ENCODE results near the gene TNK2. TPM values are rescaled to one million over a fixed set of nuclear protein-coding genes. Genes with fewer than 3 reads are reported as not detected.

The TNK2 gene
- total and polyA plus RNA-seq, 2 donors (not counting 3 experiments of a cell fraction or from before 2014, with no cell fraction given) = 18.6 to 71.6 TPM

DNA sequence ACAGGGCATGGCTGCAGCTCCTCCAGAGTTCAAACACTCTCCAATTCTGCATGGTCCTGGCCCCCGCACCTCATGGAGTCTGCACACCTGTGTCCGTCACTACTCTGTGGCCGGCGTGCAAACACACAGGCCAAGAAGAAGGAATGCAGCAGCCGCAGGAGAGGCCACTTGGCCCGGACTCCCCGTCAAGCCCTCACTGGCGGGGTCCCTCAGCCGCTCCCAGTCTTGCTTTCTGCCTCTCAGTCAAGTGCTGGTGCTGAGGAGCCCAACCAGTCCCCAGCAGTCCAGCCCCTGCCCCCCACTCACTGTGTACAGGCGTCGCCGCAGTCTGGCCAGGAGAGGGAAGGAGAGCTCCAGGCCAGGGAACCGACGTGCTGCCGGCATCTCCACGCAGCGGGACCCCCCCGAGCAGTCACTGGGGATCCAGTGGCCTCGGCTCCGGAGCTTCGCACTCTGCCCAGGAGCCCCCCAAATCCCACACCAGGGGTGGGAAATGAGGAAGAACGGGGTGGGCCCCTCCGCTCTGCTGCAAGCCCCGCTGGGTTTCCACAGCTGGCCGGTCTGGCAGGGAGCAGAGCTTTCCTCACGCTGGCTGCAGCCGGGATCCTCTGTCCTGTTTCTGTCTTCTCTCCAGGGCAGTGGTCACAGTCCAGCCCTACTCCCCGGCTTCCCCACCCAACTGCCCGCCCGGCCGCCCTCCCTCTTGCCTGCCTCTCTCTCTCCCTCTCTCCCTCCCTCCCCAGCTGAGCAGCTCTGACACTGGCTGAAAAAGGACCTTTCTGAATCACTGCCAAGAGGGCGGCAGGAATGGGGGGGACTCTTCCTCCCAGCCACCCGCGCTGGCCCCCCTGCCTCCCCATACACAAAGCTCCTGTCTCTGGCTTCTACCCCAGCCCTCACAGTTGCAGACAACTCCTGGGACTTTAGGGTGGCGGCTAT, 16.0 kb downstream of the TNK2 start:
- H3K79me2 ChIP-seq (ENCODE audit: control insufficient read depth, insufficient read depth, low read length) = peaks cover 4% of the 10 kb centered on the region
- POLR2A ChIA-PET = interaction anchor here (0.5 kb wide), 1 partner anchor 1151 kb away, joined by 5 read pairs; no protein-coding TSS in a partner anchor
- H2AFZ ChIP-seq (ENCODE audit: low read depth, low read length) = peak overlapping the region; percentile 47
- FAIRE-seq (peak; percentile 82), DNase-seq (ENCODE audit: low read depth, low spot score) (peak; percentile 64)
- dilution Hi-C loops (cut with MboI; ENCODE audit: extremely low pct_ligation_motif_present, low sequenced_read_pairs) (no loop called here), intact Hi-C loops (cut with micrococcal nuclease) (loop anchor here (10.0 kb wide), 1 partner anchor 632 kb away; no protein-coding TSS in a partner anchor)
- peak overlapping the region; percentile 31 for H3K4me2 ChIP-seq (ENCODE audit: insufficient read depth, low read length)
- peaks cover 38% of the 10 kb centered on the region for H3K4me1 ChIP-seq (ENCODE audit: control insufficient read depth, extremely low read depth, insufficient read depth, low read length)
- peaks cover 0 to 4% of the 10 kb centered on the region in 2 experiments for H3K36me3 ChIP-seq (ENCODE audit: control insufficient read depth in 2 of 2, extremely low read depth in 1 of 2, insufficient read depth in 2 of 2, low read length in 2 of 2)
- peak overlapping the region in 1 of 3 experiments; percentile 19 for H3K4me3 ChIP-seq (replicated peaks in 1 of 3; ENCODE audit: insufficient read depth in 1 of 3, low read depth in 1 of 3, low read length in 3 of 3)
- peak overlapping the region; percentile 53 for H3K27ac ChIP-seq (ENCODE audit: insufficient read depth, low read depth, low read length)
- H3K27me3 ChIP-seq (ENCODE audit: control insufficient read depth in 2 of 2, insufficient read depth in 2 of 2, low read length in 2 of 2) = no peaks in the 10 kb centered on the region
- no peak for TF ChIP-seq EZH2 (IDR thresholded peaks at IDR 0.05; ENCODE audit: borderline replicate concordance, low read depth, low read length, severe bottlenecking)
- no peak for TF ChIP-seq POLR2AphosphoS5 (IDR thresholded peaks at IDR 0.05; ENCODE audit: insufficient read depth, low read depth, low read length)
- TF ChIP-seq GATA2 (IDR thresholded peaks at IDR 0.05; ENCODE audit: insufficient read depth, insufficient read length, low read depth, low read length) = no peak
- TF ChIP-seq, protein P1, sequence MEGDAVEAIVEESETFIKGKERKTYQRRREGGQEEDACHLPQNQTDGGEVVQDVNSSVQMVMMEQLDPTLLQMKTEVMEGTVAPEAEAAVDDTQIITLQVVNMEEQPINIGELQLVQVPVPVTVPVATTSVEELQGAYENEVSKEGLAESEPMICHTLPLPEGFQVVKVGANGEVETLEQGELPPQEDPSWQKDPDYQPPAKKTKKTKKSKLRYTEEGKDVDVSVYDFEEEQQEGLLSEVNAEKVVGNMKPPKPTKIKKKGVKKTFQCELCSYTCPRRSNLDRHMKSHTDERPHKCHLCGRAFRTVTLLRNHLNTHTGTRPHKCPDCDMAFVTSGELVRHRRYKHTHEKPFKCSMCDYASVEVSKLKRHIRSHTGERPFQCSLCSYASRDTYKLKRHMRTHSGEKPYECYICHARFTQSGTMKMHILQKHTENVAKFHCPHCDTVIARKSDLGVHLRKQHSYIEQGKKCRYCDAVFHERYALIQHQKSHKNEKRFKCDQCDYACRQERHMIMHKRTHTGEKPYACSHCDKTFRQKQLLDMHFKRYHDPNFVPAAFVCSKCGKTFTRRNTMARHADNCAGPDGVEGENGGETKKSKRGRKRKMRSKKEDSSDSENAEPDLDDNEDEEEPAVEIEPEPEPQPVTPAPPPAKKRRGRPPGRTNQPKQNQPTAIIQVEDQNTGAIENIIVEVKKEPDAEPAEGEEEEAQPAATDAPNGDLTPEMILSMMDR (IDR thresholded peaks at IDR 0.05; ENCODE audit: extremely low read depth in 1 of 2, insufficient read depth in 1 of 2, low read depth in 1 of 2, low read length in 2 of 2) = no peak
- TF ChIP-seq, protein P2, sequence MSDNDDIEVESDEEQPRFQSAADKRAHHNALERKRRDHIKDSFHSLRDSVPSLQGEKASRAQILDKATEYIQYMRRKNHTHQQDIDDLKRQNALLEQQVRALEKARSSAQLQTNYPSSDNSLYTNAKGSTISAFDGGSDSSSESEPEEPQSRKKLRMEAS (IDR thresholded peaks at IDR 0.05; ENCODE audit: insufficient read depth, insufficient read length) = no peak
- no peak for TF ChIP-seq MYC (IDR thresholded peaks at IDR 0.05; ENCODE audit: low read depth, low read length)
- TF ChIP-seq FOS (IDR thresholded peaks at IDR 0.05; ENCODE audit: borderline replicate concordance, insufficient read depth, low read length) = no peak
- TF ChIP-seq POLR2A (IDR thresholded peaks at IDR 0.05; ENCODE audit: low read depth, low read length) = no peak
- TF ChIP-seq JUN (IDR thresholded peaks at IDR 0.05; ENCODE audit: borderline replicate concordance, insufficient read depth, insufficient read length, low read depth) = no peak
- H3K9ac ChIP-seq (replicated peaks; ENCODE audit: extremely low read depth, insufficient read depth, low read length) = peak overlapping the region; percentile 29
- H3K9me1 ChIP-seq (replicated peaks; ENCODE audit: control insufficient read depth, extremely low read depth, insufficient read depth, low read length) = no peaks in the 10 kb centered on the region
- no peaks in the 10 kb centered on the region for H3K9me3 ChIP-seq (replicated peaks; ENCODE audit: control insufficient read depth, insufficient read depth, low read length)
- no TSS peak for BruUV-seq (replicated peaks)
- no peaks in the 10 kb centered on the region for H4K20me1 ChIP-seq (replicated peaks; ENCODE audit: control insufficient read depth, extremely low read depth, insufficient read depth, low read length)
- CTCF ChIA-PET = interaction anchor here (5.1 to 10.5 kb wide), 4 partner anchors 21 to 38 kb away, joined by 67 to 454 read pairs (median 292); no protein-coding TSS in a partner anchor

All from endothelial cell of umbilical vein (primary cell).